ENCODE data around the gene TRIP11. TPM values are rescaled to one million over a fixed set of nuclear protein-coding genes. Genes with fewer than 3 reads are reported as not detected.

The TRIP11 gene
- 4.2 to 11.6 TPM (median 10.8 TPM) in 5 replicates for total RNA-seq (2022; extraction: Qiagen RNA extraction; ENCODE audit: low read depth)

GRCh38 chr14:92039719-92040430, at the start of gene TRIP11:
TRIP11 (minus strand) TSS chr14:92040059; CDS start chr14:92039685, 374 bp downstream.

DNA sequence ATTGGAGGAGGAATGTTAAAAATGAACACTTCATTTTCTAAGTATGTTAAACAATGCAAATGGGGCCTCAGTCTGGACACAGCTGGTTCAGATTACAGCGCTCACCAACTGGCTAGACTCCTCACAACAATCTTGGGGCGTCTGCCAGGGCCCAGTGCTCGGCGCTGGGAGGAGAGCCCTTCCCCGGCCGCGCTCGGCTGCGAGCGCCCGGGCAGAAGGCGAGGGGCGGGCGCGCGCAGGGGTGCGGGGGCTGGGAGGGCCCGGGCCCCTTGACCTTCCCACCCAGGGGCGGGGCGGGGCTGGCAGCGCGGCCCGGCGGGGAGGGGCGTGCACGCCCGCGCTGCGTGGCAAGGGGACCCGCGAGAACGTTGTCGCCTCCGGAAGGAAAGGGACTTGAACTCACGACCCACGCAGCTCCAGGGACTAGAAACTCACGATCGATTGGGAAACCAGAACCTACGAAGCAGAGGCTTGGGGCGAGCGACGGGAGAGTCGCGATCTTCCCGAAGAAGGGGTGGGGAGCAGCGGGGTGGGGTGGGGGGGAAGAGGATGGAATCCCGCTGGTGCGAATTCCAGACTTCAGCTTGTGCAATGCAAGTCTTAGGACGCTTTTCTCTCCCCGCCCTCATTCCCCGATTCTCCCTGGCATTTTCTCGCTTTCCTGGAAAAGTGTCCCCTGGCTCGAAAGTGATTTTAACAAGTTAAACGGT, 92.2 kb downstream of the TRIP11 start, which contains the start of gene FBLN5:
FBLN5 (minus strand) TSS at position 220 of the 710 bp plus-strand sequence. CDS start 465 bp downstream, outside the sequence.

Other genes starting within 250 kb of the TRIP11 start
- gene TC2N, start 172.5 kb downstream of the TRIP11 start, total RNA-seq (2022; extraction: Qiagen RNA extraction; ENCODE audit: low read depth), result 0.51 to 0.85 TPM (median 0.84 TPM) in 5 replicates
- 2.8 to 4.5 TPM (median 3.7 TPM) in 5 replicates for gene FBLN5, start 92.4 kb downstream of the TRIP11 start, total RNA-seq (2022; extraction: Qiagen RNA extraction; ENCODE audit: low read depth)
- gene ATXN3, start 66.5 kb upstream of the TRIP11 start, total RNA-seq (2022; extraction: Qiagen RNA extraction; ENCODE audit: low read depth), result 22.3 to 45.5 TPM (median 25.9 TPM) in 5 replicates
- 311 to 394 TPM (median 340 TPM) in 5 replicates for gene NDUFB1, start 81.6 kb upstream of the TRIP11 start, total RNA-seq (2022; extraction: Qiagen RNA extraction; ENCODE audit: low read depth)
- 31.4 to 41.6 TPM (median 39.7 TPM) in 5 replicates for gene CPSF2, start 81.9 kb upstream of the TRIP11 start, total RNA-seq (2022; extraction: Qiagen RNA extraction; ENCODE audit: low read depth)